GM19043 (cell line): Measurements from ENCODE around the gene TMEM208.
A peak's percentile ranks its signal among the peaks of the same experiment; 100 is the strongest.

Experiments used
- ATAC-seq: cut with Tn5 transposase; IDR thresholded peaks from one replicate; pipeline ENCODE4 v1.9.1; 2021; ENCODE audit warnings: low read depth; ENCODE audit not compliant: unreplicated experiment

Gene TMEM208

DNA sequence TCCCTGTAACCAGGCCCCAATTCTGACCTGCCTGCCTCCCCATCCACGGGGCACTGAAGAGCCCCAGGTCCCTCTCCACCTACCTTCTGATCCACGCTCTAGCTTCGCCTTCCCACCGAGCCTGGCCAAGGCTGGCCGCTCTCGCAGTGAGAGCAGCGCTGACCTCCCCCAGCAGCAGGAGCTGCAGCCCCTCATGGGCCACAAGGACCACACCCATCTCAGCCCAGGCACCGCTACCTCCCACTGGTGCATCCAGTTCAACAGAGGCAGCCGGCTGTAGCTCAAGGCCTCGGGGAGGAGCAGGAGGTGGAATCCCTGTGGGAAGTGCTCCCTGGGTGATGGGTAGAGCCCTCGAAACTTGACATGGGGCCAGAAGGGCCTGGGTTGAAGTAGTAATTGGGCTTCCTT, 44.0 kb downstream of the TMEM208 start:
- ATAC-seq, result no peak

DNA sequence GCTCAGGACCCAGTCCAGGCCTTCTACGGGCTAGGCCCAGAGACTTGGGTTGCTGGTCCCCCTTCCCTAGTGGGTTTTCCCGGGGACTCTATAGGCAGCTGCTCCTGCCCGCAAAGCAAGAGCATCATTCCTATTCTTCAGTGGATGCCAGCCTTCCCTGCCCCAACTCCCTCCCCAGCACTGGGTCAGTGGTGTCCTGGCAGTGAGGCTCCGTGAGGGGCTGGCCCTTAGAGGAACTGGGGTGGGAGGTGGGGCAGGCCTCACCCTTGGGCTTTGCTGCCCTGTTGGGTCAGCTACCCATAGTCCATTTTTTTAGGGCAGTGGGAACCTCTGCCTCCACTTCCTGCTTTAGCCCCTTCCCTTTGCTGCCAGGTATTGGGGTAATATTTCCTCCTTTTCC, 44.5 kb downstream of the TMEM208 start:
- ATAC-seq, result no peak

DNA sequence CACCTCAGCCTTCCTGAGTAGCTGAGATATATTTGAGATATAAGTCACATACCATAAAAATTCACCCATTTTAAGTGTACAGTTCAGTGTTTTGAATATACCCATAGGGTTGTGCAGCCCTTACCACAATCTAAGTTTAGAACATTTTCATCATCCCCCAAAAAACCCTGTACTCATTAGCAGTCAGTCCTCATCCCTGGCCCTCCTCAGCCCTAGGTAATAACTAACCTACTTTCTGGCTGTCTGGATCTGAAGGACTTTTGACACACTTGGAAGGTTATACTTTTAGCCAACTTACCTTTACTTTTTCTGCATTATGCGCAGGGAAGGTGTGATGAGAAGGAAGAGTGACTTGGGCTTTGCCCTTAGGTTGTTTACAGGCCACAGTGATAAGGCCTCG, 48.4 kb downstream of the TMEM208 start:
- ATAC-seq, result no peak

DNA sequence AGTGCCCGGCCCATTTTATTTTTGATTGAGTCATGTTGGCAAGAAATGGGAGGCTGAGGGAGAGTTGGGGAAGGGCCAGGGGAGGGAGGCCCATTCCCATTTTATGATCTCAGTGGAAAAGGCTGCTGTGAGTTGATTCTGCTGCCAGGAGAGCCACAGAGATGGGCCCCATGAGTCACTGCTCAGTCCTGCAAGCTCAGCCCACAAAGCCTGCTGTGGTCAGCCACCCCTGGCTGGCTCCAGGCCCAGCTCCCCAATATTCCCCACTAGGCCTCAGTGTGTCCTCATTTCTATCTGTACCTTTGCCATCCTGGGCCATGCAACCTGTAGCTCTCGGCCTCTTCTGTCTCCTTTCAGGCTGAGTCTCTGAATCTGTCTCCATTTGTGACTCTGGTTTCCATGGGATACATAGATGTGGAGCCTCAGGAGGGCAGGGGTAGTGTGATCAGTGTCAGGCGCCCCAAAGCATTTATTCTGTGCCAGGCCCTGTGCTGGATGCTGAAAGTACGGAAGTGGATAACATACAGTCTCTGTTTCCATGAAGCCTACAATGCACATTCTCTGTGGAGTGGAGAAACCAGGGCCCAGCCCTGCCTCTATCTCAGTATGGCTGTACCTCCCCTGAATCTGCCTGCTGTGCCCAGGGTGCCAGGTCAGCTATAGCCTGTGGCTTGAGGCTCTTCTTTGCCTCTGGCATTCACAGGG, 50.5 kb downstream of the TMEM208 start:
- no peak for ATAC-seq

DNA sequence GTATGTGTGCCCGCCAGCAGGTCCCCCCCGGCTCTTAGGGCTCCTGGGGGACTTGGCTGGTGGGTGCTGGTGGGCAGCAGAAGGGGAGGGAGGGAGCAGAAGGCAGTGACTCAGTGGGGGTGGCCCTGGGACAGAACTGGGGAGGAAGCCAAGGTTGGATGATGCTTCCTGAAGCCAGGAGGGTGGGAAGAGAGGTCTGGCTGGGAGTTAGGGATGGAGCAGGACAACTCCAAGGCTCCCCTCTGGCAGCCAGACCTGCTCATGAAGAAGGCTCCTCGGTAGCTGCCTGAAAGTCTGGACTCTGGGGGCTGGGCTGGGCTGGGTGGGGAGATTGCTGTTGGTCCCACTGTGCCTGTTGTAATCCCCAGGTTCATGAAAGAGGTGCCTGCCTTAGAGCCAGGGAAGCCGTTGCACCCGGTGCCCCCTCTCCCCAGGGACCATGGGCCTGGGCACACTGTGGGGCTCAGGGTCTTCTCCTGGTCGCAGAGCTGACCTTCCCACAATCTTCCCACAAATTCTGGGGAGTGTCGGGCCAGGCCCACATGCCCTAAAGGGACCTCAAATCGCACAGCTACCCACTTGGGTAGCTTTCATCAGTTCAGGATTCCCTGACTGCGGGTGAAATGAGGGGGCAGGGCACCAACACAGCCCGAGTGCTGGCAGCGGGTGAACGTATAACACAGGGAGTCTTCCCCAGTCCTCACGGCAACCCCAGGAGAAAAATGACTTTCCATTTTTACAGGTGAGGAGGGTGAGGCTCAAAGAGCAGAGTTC, 51.3 kb downstream of the TMEM208 start:
- ATAC-seq, result peak; percentile 18
